A549 (cell line): ENCODE measurements around the gene ZNF326. TPM values are rescaled to one million over a fixed set of nuclear protein-coding genes. Genes with fewer than 3 reads are reported as not detected.

ENCODE experiments used
- ATAC-seq, 2 experiments: fragments of 200-7000 bp in 1 of 2; fragments of >200 bp in 1 of 2; cut with Nextera tagmentation in 1 of 2; cut with Tn5 transposase in 1 of 2; 3 replicates each; pipeline versions ENCODE4 v1.8.0 to v1.9.1; 2018 to 2020; ENCODE audit warnings: mild to moderate bottlenecking in 1 of 2, moderate library complexity in 1 of 2
- CTCF ChIA-PET: fragments of 300-600 bp; sonication (Branson Sonifier 250); formaldehyde crosslinking; extraction: SDS; loops from one replicate; lab custom pipeline; 2021; ENCODE audit warnings: antibody characterized with exemption, inconsistent platforms; lab: Yijun Ruan, JAX
- POLR2A ChIA-PET: fragments of 350-600 bp; formaldehyde crosslinking; extraction: SDS; loops from one replicate; lab custom pipeline; 2021; ENCODE audit warnings: antibody characterized with exemption, inconsistent platforms; lab: Yijun Ruan, JAX
- DNase-seq, 2 experiments: peaks; one replicate each; pipeline versions ENCODE4 v3.0.0 to v3.0.0-alpha.2; 2011 to 2016; ENCODE audit warnings: low read depth in 1 of 2, low spot score in 1 of 2
- FAIRE-seq: peaks from 2 replicates; lab custom pipeline; 2011; peaks lifted over from hg19 to GRCh38; lab: Jason Lieb, UNC
- H3K27ac ChIP-seq, 2 experiments: fragments of >200 bp; sonication (Bioruptor Twin); formaldehyde crosslinking; 3 replicates each; pipeline ENCODE4 v1.5.1; 2016 to 2017
- H3K4me1 ChIP-seq: fragments of >200 bp; sonication (Bioruptor Twin); formaldehyde crosslinking; 3 replicates; pipeline ENCODE4 v1.6.1; 2016
- H3K4me2 ChIP-seq: fragments of >200 bp; sonication (Bioruptor Twin); formaldehyde crosslinking; 3 replicates; pipeline ENCODE4 v1.6.1; 2016
- H3K4me3 ChIP-seq: fragments of >200 bp; sonication (Bioruptor Twin); formaldehyde crosslinking; 3 replicates; pipeline ENCODE4 v1.5.1; 2016
- H3K9me3 ChIP-seq: fragments of >200 bp; sonication (Bioruptor Twin); formaldehyde crosslinking; 3 replicates; pipeline ENCODE4 v1.6.1; 2016
- CTCF ChIP-seq: fragments of >200 bp; sonication (Bioruptor Twin); formaldehyde crosslinking; IDR thresholded peaks from 3 replicates; pipeline ENCODE4 v1.5.1; 2016
- EHMT2 ChIP-seq: fragments of 200-600 bp; sonication (generic); IDR thresholded peaks from 2 replicates; pipeline ENCODE4 v1.6.1; 2016; ENCODE audit warnings: antibody characterized with exemption, low read depth, mild to moderate bottlenecking, moderate library complexity
- ELK1 ChIP-seq: fragments of 150-350 bp; IDR thresholded peaks from 2 replicates; pipeline ENCODE4 v1.6.1; 2014; ENCODE audit warnings: low read depth, mild to moderate bottlenecking, low read length
- EP300 ChIP-seq, 2 experiments: fragments of >200 bp; sonication (Bioruptor Twin); formaldehyde crosslinking; IDR thresholded peaks; 2 replicates in 1 of 2; 3 replicates in 1 of 2; pipeline ENCODE4 v1.6.1; 2016 to 2017
- ESRRA ChIP-seq: fragments of 150-350 bp; IDR thresholded peaks from 2 replicates; pipeline ENCODE4 v1.6.1; 2014; ENCODE audit warnings: mild to moderate bottlenecking, low read length, borderline replicate concordance
- FOSL2 ChIP-seq, 2 experiments: fragments of 450-650 bp in 1 of 2; fragments of >200 bp in 1 of 2; sonication (Bioruptor Twin) in 1 of 2; formaldehyde crosslinking; IDR thresholded peaks; 2 replicates each; pipeline versions ENCODE4 v1.5.0 to v1.6.1; 2016 to 2020; ENCODE audit warnings: mild to moderate bottlenecking in 1 of 2, moderate library complexity in 1 of 2
- FOXS1 ChIP-seq: fragments of 250-450 bp; sonication (Bioruptor Pico); IDR thresholded peaks from 2 replicates; pipeline ENCODE4 v1.5.0; 2020; ENCODE audit warnings: mild to moderate bottlenecking, moderate library complexity
- GATA3 ChIP-seq: IDR thresholded peaks from 2 replicates; pipeline ENCODE4 v1.6.1; 2012; ENCODE audit warnings: borderline replicate concordance
- HEYL ChIP-seq: fragments of 250-450 bp; sonication (Bioruptor Pico); IDR thresholded peaks from 2 replicates; pipeline ENCODE4 v1.8.0; 2021; ENCODE audit warnings: mild to moderate bottlenecking, moderate library complexity
- HOXA7 ChIP-seq: fragments of 250-450 bp; sonication (Bioruptor Pico); IDR thresholded peaks from 2 replicates; pipeline ENCODE4 v1.5.0; 2020; ENCODE audit warnings: mild to moderate bottlenecking, moderate library complexity
- JUN ChIP-seq, 2 experiments: fragments of >200 bp; sonication (Bioruptor Twin); formaldehyde crosslinking; IDR thresholded peaks; 2 replicates in 1 of 2; 3 replicates in 1 of 2; pipeline ENCODE4 v1.6.1; 2016 to 2017
- KDM1A ChIP-seq: fragments of 200-600 bp; sonication (generic); IDR thresholded peaks from 2 replicates; pipeline ENCODE4 v1.6.1; 2016; ENCODE audit warnings: low read depth, mild to moderate bottlenecking
- KDM5A ChIP-seq: fragments of 200-600 bp; sonication (generic); IDR thresholded peaks from 2 replicates; pipeline ENCODE4 v1.6.1; 2016; ENCODE audit warnings: antibody characterized with exemption, mild to moderate bottlenecking
- MAFK ChIP-seq: fragments of 450-650 bp; IDR thresholded peaks from 2 replicates; pipeline ENCODE4 v1.6.1; 2014; ENCODE audit not compliant: partially characterized antibody
- MAZ ChIP-seq: fragments of 150-350 bp; IDR thresholded peaks from 2 replicates; pipeline ENCODE4 v1.6.1; 2014; ENCODE audit warnings: antibody characterized with exemption, low read depth, low read length, borderline replicate concordance
- PBX3 ChIP-seq: IDR thresholded peaks from 2 replicates; pipeline ENCODE4 v1.6.1; 2012
- POLR2A ChIP-seq: IDR thresholded peaks from 2 replicates; pipeline ENCODE4 v1.6.1; 2012; ENCODE audit warnings: mild to moderate bottlenecking, low read length
- RAD21 ChIP-seq, 2 experiments: fragments of >200 bp in 1 of 2; sonication (Bioruptor Twin) in 1 of 2; formaldehyde crosslinking in 1 of 2; IDR thresholded peaks in 1 of 2; conservative IDR thresholded peaks in 1 of 2; 2 replicates in 1 of 2; 3 replicates in 1 of 2; pipeline ENCODE4 v1.6.1; 2012 to 2018; ENCODE audit warnings: inconsistent platforms in 1 of 2
- REST ChIP-seq: fragments of 200-600 bp; sonication (generic); IDR thresholded peaks from 2 replicates; pipeline ENCODE4 v1.6.1; 2016; ENCODE audit warnings: antibody characterized with exemption, mild to moderate bottlenecking, moderate library complexity
- SMC3 ChIP-seq: fragments of >200 bp; sonication (Bioruptor Twin); formaldehyde crosslinking; IDR thresholded peaks from 3 replicates; pipeline ENCODE4 v1.6.1; 2018; ENCODE audit warnings: inconsistent platforms
- TFCP2L1 ChIP-seq: fragments of 250-450 bp; sonication (Bioruptor Pico); IDR thresholded peaks from 2 replicates; pipeline ENCODE4 v1.5.0; 2021; ENCODE audit warnings: mild to moderate bottlenecking
- ZC3H11A ChIP-seq: fragments of 450-650 bp; IDR thresholded peaks from 2 replicates; pipeline ENCODE4 v1.6.1; 2014; ENCODE audit warnings: antibody characterized with exemption, mild to moderate bottlenecking
- ZFP36 ChIP-seq: fragments of 450-650 bp; IDR thresholded peaks from 2 replicates; pipeline ENCODE4 v1.6.1; 2014; ENCODE audit warnings: borderline replicate concordance; ENCODE audit not compliant: partially characterized antibody
- ZSCAN20 ChIP-seq: fragments of 250-450 bp; sonication (Bioruptor Pico); IDR thresholded peaks from 2 replicates; pipeline ENCODE4 v1.8.0; 2022; ENCODE audit warnings: mild to moderate bottlenecking, moderate library complexity
- WGBS: methylation state at CpG from one replicate; pipeline ENCODE4 v1.1.6; 2017; ENCODE audit errors: missing lambda C conversion rate; 5-methylcytosine and 5-hydroxymethylcytosine counted together
- polyA plus RNA-seq, 4 experiments: library from polyadenylated mRNA; depleted of rRNA in 3 of 4; stranded (reverse); fragments of >200 nt; fragmentation: RNase III in 1 of 4; extraction: RNeasy Plus Mini Kit Qiagen cat#74134 plus additional on column Dnase treatment in 1 of 4; gene quantifications; 2 replicates in 3 of 4; 3 replicates in 1 of 4; pipeline ENCODE4 v1.2.3, GENCODE V29; 2011 to 2017

ZNF326 gene
- polyA plus RNA-seq, 2 of the 4 experiments (the other 2 are of a cell fraction) = 32.3 to 47.8 TPM

- ATAC-seq (peak; percentile 60 to 63; a peak in 5 of 6 replicates), FAIRE-seq (no peak), DNase-seq (no peak)
- POLR2A ChIA-PET = interaction anchor here (1.1 kb wide), 1 partner anchor 19 kb away, joined by 3 read pairs; the partner anchor contains the start of gene ZNF326
- H3K4me1 ChIP-seq = peaks cover 56% of the 10 kb centered on the region
- CTCF ChIA-PET = interaction anchor here (0.8 to 2.0 kb wide), 5 partner anchors 11 to 195 kb away, joined by 3 to 12 read pairs (median 3); no protein-coding TSS in a partner anchor
- H3K27ac ChIP-seq = peak overlapping the region; percentile 76 to 88
- no peaks in the 10 kb centered on the region for H3K9me3 ChIP-seq
- H3K4me3 ChIP-seq = no peak overlapping the region
- 29% methylated on average over 4 of the region's 4 CpGs for WGBS
- H3K4me2 ChIP-seq = peak overlapping the region; percentile 70
- no peak for TF ChIP-seq KDM5A
- no peak for TF ChIP-seq ZSCAN20 (CRISPR knock-in tag)
- no peak for TF ChIP-seq FOSL2 (IDR thresholded peaks at IDR 0.05)
- peak; percentile 57 for TF ChIP-seq FOSL2 (CRISPR knock-in tag; IDR thresholded peaks at IDR 0.05)
- TF ChIP-seq, all 56 proteins: peak for 1
Observed at GRCh38 chr1:89975540-89976125, 19.3 kb upstream of the ZNF326 start.

- H3K4me2 ChIP-seq = no peak overlapping the region
- 90% methylated on average over 1 of the region's 1 CpG for WGBS
- peaks cover 56% of the 10 kb centered on the region for H3K4me1 ChIP-seq
- TF ChIP-seq ESRRA = no peak
- no peak for TF ChIP-seq TFCP2L1 (CRISPR knock-in tag)
- no peak for TF ChIP-seq POLR2A
- no peak for TF ChIP-seq SMC3
- TF ChIP-seq RAD21 (conservative IDR thresholded peaks at IDR 0.05 in 1 of 2, IDR thresholded peaks at IDR 0.05 in 1 of 2) = no peak
- no peak for TF ChIP-seq HEYL (CRISPR knock-in tag)
- TF ChIP-seq FOXS1 (CRISPR knock-in tag) = no peak
- TF ChIP-seq ZSCAN20 (CRISPR knock-in tag) = no peak
- TF ChIP-seq ELK1 = no peak
- no peak for TF ChIP-seq HOXA7 (CRISPR knock-in tag)
- TF ChIP-seq PBX3 = no peak
- no peak for FAIRE-seq
- H3K27ac ChIP-seq = no peak overlapping the region
- H3K4me3 ChIP-seq = no peak overlapping the region
- no peak for DNase-seq
- no peak for ATAC-seq
- ChIA-PET POLR2A (no interaction called here), CTCF (interaction anchor here (1.4 to 1.9 kb wide), 2 partner anchors 8 to 174 kb away, joined by 6 to 9 read pairs; no protein-coding TSS in a partner anchor)
- no peaks in the 10 kb centered on the region for H3K9me3 ChIP-seq
Observed at GRCh38 chr1:89978755-89979154, 16.2 kb upstream of the ZNF326 start.

- no peaks in the 10 kb centered on the region for H3K9me3 ChIP-seq
- peak in 1 of 2 experiments; percentile 63; a peak in 3 of 6 replicates for ATAC-seq
- H3K4me1 ChIP-seq = peaks cover 41% of the 10 kb centered on the region
- H3K4me2 ChIP-seq = peak overlapping the region; percentile 62
- DNase-seq = no peak
- ChIA-PET POLR2A (no interaction called here), CTCF (interaction anchor here (0.8 kb wide), 1 partner anchor 172 kb away, joined by 3 read pairs; no protein-coding TSS in a partner anchor)
- no peak for FAIRE-seq
- peak overlapping the region; percentile 66 to 79 for H3K27ac ChIP-seq
- no peak overlapping the region for H3K4me3 ChIP-seq
- WGBS = 23% methylated on average over 4 of the region's 4 CpGs
- TF ChIP-seq ZFP36 (no peak), EP300 (IDR thresholded peaks at IDR 0.05) (no peak), KDM1A (no peak), MAFK (no peak), ZC3H11A (no peak), ESRRA (no peak), JUN (IDR thresholded peaks at IDR 0.05) (no peak), GATA3 (no peak), PBX3 (no peak), CTCF (no peak), REST (no peak), EHMT2 (no peak), MAZ (no peak)
Observed at GRCh38 chr1:89980605-89981004, 14.3 kb upstream of the ZNF326 start.
